DND-41 (cell line): ENCODE measurements around the gene PSD2.

Experiments used
- ATAC-seq: fragments of 200-7000 bp; cut with Tn5 transposase; 3 replicates; pipeline ENCODE4 v1.9.1; 2021; ENCODE audit warnings: low read depth; ENCODE audit not compliant: insufficient read depth
- DNase-seq: peaks from one replicate; pipeline ENCODE4 v3.0.0-alpha.2; 2020
- H2AFZ ChIP-seq: 2 replicates; pipeline ENCODE4 v1.6.0; 2012; ENCODE audit warnings: low read depth, low read length
- H3K27ac ChIP-seq: 2 replicates; pipeline ENCODE4 v1.5.1; 2012; ENCODE audit warnings: low read length, inconsistent platforms
- H3K27me3 ChIP-seq: fragments of 200-600 bp; sonication (generic); 2 replicates; pipeline ENCODE4 v1.6.0; 2012; ENCODE audit warnings: low read length, mild to moderate bottlenecking, inconsistent platforms; ENCODE audit not compliant: insufficient read depth, poor library complexity
- H3K36me3 ChIP-seq: 2 replicates; pipeline ENCODE4 v1.5.1; 2012; ENCODE audit warnings: low read length, inconsistent platforms; ENCODE audit not compliant: insufficient read depth
- H3K4me1 ChIP-seq: 2 replicates; pipeline ENCODE4 v1.5.1; 2012; ENCODE audit warnings: mild to moderate bottlenecking, low read length; ENCODE audit not compliant: insufficient read depth
- H3K4me2 ChIP-seq: 2 replicates; pipeline ENCODE4 v1.6.0; 2012; ENCODE audit warnings: mild to moderate bottlenecking, moderate library complexity, low read length, inconsistent platforms; ENCODE audit not compliant: insufficient read depth
- H3K4me3 ChIP-seq, 2 experiments: fragments of 200-600 bp in 1 of 2; shearing (Covaris generic) in 1 of 2; 2 replicates each; pipeline ENCODE4 v1.5.1; 2012 to 2016; ENCODE audit warnings: inconsistent platforms in 2 of 2, low read length in 2 of 2, mild to moderate bottlenecking in 2 of 2, low read depth in 1 of 2, moderate library complexity in 1 of 2
- H3K79me2 ChIP-seq: 2 replicates; pipeline ENCODE4 v1.6.0; 2012; ENCODE audit warnings: low read length, inconsistent platforms; ENCODE audit not compliant: insufficient read depth
- H3K9ac ChIP-seq: 2 replicates; pipeline ENCODE4 v1.6.0; 2012; ENCODE audit warnings: low read depth, mild to moderate bottlenecking, inconsistent platforms, low read length, moderate library complexity
- H3K9me3 ChIP-seq: 2 replicates; pipeline ENCODE4 v1.5.1; 2012; ENCODE audit warnings: low read length, moderate library complexity, mild to moderate bottlenecking, inconsistent platforms; ENCODE audit not compliant: insufficient read depth, severe bottlenecking
- H4K20me1 ChIP-seq: 2 replicates; pipeline ENCODE4 v1.6.0; 2012; ENCODE audit warnings: low read length; ENCODE audit not compliant: insufficient read depth
- CTCF ChIP-seq: IDR thresholded peaks from 2 replicates; pipeline ENCODE4 v1.5.1; 2012; ENCODE audit warnings: borderline replicate concordance, low read length, moderate library complexity, mild to moderate bottlenecking; ENCODE audit not compliant: poor library complexity, severe bottlenecking; ENCODE audit errors: extremely low read depth
- EZH2 ChIP-seq: IDR thresholded peaks from 3 replicates; pipeline ENCODE4 v1.6.1; 2012; ENCODE audit warnings: borderline replicate concordance, low read depth, mild to moderate bottlenecking, moderate library complexity, low read length, inconsistent platforms; ENCODE audit not compliant: severe bottlenecking

The PSD2 gene

GRCh38 chr5:139803978-139804377 is 8.4 kb downstream of the PSD2 start:
- TF ChIP-seq EZH2: no peak
- no peak for TF ChIP-seq CTCF
- Histone ChIP-seq H2AFZ (no peak overlapping the region), H3K4me2 (no peak overlapping the region), H4K20me1 (peaks cover 15% of the 10 kb centered on the region), H3K79me2 (no peaks in the 10 kb centered on the region), H3K9ac (no peak overlapping the region), H3K36me3 (no peaks in the 10 kb centered on the region), H3K9me3 (no peaks in the 10 kb centered on the region), H3K27ac (no peak overlapping the region), H3K4me1 (no peaks in the 10 kb centered on the region), H3K27me3 (peaks cover 7% of the 10 kb centered on the region), H3K4me3 (no peak overlapping the region)
- no peak for ATAC-seq
- DNase-seq: no peak

DNA sequence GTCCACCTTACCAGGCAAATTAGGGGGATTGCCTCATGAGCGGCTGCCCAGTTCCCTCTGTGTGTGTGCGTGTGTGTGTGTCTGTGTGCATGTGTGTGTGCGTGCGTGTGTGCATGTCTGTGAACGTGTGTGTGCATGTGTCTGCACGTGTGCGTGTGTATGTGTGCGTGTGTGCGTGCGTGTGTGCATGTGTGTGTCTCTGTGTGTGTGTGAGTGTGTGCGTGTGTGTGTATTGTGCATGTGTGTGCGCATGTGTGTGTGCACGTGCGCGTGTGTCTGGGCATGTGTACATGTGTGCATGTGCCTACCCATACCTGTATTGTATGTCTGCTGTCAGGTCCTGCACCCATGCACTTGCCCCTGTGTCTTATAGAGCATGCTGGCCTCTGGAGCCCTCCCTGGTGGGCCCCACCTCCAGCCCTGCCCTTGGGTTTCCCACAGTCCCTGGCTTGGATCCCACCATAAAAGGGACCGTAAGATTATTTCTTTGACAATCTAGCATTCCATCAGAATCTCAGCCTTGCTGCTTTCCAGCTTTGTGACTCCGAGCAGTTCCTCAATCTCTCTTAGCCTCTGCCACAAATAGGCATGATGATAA is 9.3 kb downstream of the PSD2 start:
- Histone ChIP-seq H3K4me3 (no peak overlapping the region), H2AFZ (no peak overlapping the region), H3K9ac (no peak overlapping the region), H4K20me1 (peaks cover 17% of the 10 kb centered on the region), H3K9me3 (no peaks in the 10 kb centered on the region), H3K79me2 (no peaks in the 10 kb centered on the region), H3K36me3 (no peaks in the 10 kb centered on the region), H3K27ac (no peak overlapping the region), H3K27me3 (peaks cover 6% of the 10 kb centered on the region), H3K4me1 (no peaks in the 10 kb centered on the region), H3K4me2 (no peak overlapping the region)
- ATAC-seq: no peak
- no peak for TF ChIP-seq EZH2
- TF ChIP-seq CTCF: no peak
- DNase-seq: no peak

DNA sequence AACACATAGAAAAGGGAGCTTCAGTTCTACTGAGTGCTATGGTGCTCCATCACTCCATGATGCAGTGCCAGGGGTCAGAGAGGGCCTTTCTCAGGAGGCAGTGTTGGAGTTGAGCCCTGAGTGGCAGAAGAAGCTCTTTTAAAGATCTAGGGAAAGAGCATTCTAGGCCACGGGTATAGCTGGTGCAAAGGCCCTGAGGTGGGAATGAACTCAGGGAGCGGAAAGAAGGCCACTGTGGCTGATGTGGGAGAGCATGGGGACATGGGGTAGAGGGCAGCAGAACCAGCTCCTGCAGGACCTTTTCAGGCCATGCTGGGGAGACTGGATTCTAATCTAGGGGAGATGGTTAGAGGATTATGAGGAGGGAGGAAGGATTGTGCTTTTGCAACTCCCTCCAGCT is 9.9 kb downstream of the PSD2 start:
- TF ChIP-seq CTCF (no peak), EZH2 (no peak)
- no peaks in the 10 kb centered on the region for H3K36me3 ChIP-seq
- H3K4me1 ChIP-seq: no peaks in the 10 kb centered on the region
- H2AFZ ChIP-seq: no peak overlapping the region
- ATAC-seq (no peak), DNase-seq (no peak)
- peaks cover 21% of the 10 kb centered on the region for H4K20me1 ChIP-seq
- no peaks in the 10 kb centered on the region for H3K79me2 ChIP-seq
- H3K9ac ChIP-seq: no peak overlapping the region
- no peak overlapping the region for H3K4me2 ChIP-seq
- H3K9me3 ChIP-seq: no peaks in the 10 kb centered on the region
- H3K27ac ChIP-seq: no peak overlapping the region
- H3K4me3 ChIP-seq: no peak overlapping the region
- H3K27me3 ChIP-seq: no peaks in the 10 kb centered on the region

- no peaks in the 10 kb centered on the region for H3K36me3 ChIP-seq
- H3K9ac ChIP-seq: no peak overlapping the region
- no peaks in the 10 kb centered on the region for H3K9me3 ChIP-seq
- DNase-seq (no peak), ATAC-seq (no peak)
- H3K27me3 ChIP-seq: no peaks in the 10 kb centered on the region
- no peak overlapping the region for H2AFZ ChIP-seq
- no peak overlapping the region for H3K4me2 ChIP-seq
- TF ChIP-seq EZH2: no peak
- no peak for TF ChIP-seq CTCF
- H3K79me2 ChIP-seq: no peaks in the 10 kb centered on the region
- H3K4me1 ChIP-seq: no peaks in the 10 kb centered on the region
- H3K4me3 ChIP-seq: no peak overlapping the region
- H4K20me1 ChIP-seq: peaks cover 21% of the 10 kb centered on the region
- no peak overlapping the region for H3K27ac ChIP-seq
Measured at GRCh38 chr5:139806111-139806510, 10.5 kb downstream of the PSD2 start.
